Measurements from ENCODE around the gene TNFAIP2. TPM values are rescaled to one million over a fixed set of nuclear protein-coding genes. Genes with fewer than 3 reads are reported as not detected.

The TNFAIP2 gene
- total RNA-seq, 1 experiment from 2014 or later = 87.3 TPM

GRCh38 chr14:103089386-103090335 lies 33.6 kb upstream of the TNFAIP2 start:
- Histone ChIP-seq H3K4me1 (ENCODE audit: insufficient read depth, low read length) (no peaks in the 10 kb centered on the region; the same call in 1 of the 2 replicates), H4K20me1 (ENCODE audit: low read length) (no peaks in the 10 kb centered on the region), H3K27me3 (ENCODE audit: low read length) (no peaks in the 10 kb centered on the region), H3K4me2 (ENCODE audit: low read length) (no peak overlapping the region), H3F3A (ENCODE audit: low read length, unreplicated experiment) (no peaks in the 10 kb centered on the region), H3K9me2 (replicated peaks; ENCODE audit: low read length) (no peaks in the 10 kb centered on the region), H2AFZ (ENCODE audit: low read length) (no peak overlapping the region), H3K27ac (ENCODE audit: low read length) (no peak overlapping the region), H3K4me3 (ENCODE audit: low read length) (no peak overlapping the region), H3K9me3 (ENCODE audit: low read length) (no peaks in the 10 kb centered on the region), H3K79me2 (ENCODE audit: low read length) (no peaks in the 10 kb centered on the region), H3K36me3 (ENCODE audit: low read depth, low read length) (no peaks in the 10 kb centered on the region), H3K9ac (ENCODE audit: low read length) (no peak overlapping the region)
- TF ChIP-seq CTCF (conservative IDR thresholded peaks at IDR 0.05; ENCODE audit: low read depth, low read length) (no peak), EZH2 (IDR thresholded peaks at IDR 0.05; ENCODE audit: low read length, unreplicated experiment) (no peak), EZH2phosphoT487 (IDR thresholded peaks at IDR 0.05; ENCODE audit: borderline replicate concordance, low read length) (no peak)
- BruUV-seq (replicated peaks) = no TSS peak
- no peak for ATAC-seq
- no peak for DNase-seq
- ChIA-PET CTCF (interaction anchor here (0.6 kb wide), 1 partner anchor 22 kb away, joined by 3 read pairs; no protein-coding TSS in a partner anchor), POLR2A (ENCODE audit: unreplicated experiment) (no interaction called here)
- intact Hi-C loops (cut with micrococcal nuclease) = no loop called here

GRCh38 chr14:103090481-103091020 lies 32.7 kb upstream of the TNFAIP2 start:
- Histone ChIP-seq H3K27ac (ENCODE audit: low read length) (no peak overlapping the region), H3K4me3 (ENCODE audit: low read length) (no peak overlapping the region), H4K20me1 (ENCODE audit: low read length) (no peaks in the 10 kb centered on the region), H3K27me3 (ENCODE audit: low read length) (no peaks in the 10 kb centered on the region), H3K4me1 (ENCODE audit: insufficient read depth, low read length) (no peaks in the 10 kb centered on the region; the same call in 1 of the 2 replicates), H2AFZ (ENCODE audit: low read length) (no peak overlapping the region), H3K9me2 (replicated peaks; ENCODE audit: low read length) (no peaks in the 10 kb centered on the region), H3K79me2 (ENCODE audit: low read length) (no peaks in the 10 kb centered on the region), H3F3A (ENCODE audit: low read length, unreplicated experiment) (no peaks in the 10 kb centered on the region), H3K36me3 (ENCODE audit: low read depth, low read length) (no peaks in the 10 kb centered on the region), H3K9me3 (ENCODE audit: low read length) (no peaks in the 10 kb centered on the region), H3K4me2 (ENCODE audit: low read length) (peak overlapping the region; percentile 79), H3K9ac (ENCODE audit: low read length) (no peak overlapping the region)
- ATAC-seq = no peak
- CTCF ChIA-PET = no interaction called here
- POLR2A ChIA-PET (ENCODE audit: unreplicated experiment) = no interaction called here
- intact Hi-C loops (cut with micrococcal nuclease) = no loop called here
- BruUV-seq (replicated peaks) = no TSS peak
- DNase-seq = no peak
- TF ChIP-seq EZH2 (IDR thresholded peaks at IDR 0.05; ENCODE audit: low read length, unreplicated experiment) (no peak), CTCF (conservative IDR thresholded peaks at IDR 0.05; ENCODE audit: low read depth, low read length) (no peak), EZH2phosphoT487 (IDR thresholded peaks at IDR 0.05; ENCODE audit: borderline replicate concordance, low read length) (no peak)

All from PC-3 (cell line).